ENCODE data around the gene CHRNA9.

The CHRNA9 gene

DNA sequence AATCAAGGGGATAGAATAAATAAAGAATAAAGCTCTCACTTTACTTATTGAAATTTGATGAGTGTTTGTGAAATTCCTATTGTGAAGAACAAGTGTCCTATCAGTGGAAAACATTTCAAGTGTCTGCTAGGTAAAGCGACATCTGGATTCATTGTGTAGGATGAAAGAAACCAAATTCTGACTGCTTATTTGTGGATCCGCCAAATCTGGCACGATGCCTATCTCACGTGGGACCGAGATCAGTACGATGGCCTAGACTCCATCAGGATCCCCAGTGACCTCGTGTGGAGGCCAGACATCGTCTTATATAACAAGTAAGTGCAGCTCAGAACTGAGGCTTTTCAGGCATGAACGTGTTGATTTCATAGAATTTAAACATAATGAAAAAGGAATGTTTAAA is 1.9 kb downstream of the CHRNA9 start:
- TF ChIP-seq, protein P1, sequence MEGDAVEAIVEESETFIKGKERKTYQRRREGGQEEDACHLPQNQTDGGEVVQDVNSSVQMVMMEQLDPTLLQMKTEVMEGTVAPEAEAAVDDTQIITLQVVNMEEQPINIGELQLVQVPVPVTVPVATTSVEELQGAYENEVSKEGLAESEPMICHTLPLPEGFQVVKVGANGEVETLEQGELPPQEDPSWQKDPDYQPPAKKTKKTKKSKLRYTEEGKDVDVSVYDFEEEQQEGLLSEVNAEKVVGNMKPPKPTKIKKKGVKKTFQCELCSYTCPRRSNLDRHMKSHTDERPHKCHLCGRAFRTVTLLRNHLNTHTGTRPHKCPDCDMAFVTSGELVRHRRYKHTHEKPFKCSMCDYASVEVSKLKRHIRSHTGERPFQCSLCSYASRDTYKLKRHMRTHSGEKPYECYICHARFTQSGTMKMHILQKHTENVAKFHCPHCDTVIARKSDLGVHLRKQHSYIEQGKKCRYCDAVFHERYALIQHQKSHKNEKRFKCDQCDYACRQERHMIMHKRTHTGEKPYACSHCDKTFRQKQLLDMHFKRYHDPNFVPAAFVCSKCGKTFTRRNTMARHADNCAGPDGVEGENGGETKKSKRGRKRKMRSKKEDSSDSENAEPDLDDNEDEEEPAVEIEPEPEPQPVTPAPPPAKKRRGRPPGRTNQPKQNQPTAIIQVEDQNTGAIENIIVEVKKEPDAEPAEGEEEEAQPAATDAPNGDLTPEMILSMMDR (IDR thresholded peaks at IDR 0.05): no peak

DNA sequence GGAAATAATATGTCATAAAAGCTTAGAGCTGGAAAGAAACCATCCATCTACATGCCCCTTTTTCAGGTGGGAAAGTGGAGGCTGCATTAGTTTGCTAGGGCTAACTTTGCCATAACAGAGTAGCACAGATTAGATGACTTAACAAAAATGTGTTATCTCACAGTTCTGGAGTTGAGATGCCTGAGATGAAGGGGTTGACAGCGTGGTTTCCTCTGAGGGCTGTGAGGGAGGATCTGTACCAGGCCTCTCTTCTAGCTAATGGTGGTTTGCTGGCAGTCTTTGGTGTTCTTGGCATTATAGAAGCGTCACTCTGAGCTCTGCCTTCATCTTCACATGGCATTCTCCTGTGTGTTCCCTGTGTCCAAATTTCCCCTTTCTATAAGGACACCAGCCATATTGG is 2.4 kb downstream of the CHRNA9 start:
- TF ChIP-seq, protein P1 (IDR thresholded peaks at IDR 0.05): no peak

DNA sequence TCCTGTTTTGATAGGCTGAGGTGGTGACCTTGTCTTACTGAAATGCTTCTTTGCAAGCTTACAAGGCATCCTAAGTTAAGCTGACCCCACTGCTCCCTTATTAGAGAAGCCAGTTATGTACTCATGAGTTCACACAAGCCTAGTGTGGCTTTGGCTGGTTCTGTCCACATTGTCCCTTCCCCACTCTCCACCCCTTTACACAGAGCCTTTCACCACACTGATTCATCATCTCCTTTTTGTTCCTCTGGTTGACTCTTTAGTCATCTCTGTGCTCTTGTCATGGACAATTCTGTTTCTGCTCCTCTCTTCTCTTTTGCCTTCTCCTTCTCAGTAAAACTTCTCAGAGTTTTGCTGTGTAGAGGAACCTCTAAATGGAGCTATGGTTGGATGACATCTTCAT is 4.9 kb downstream of the CHRNA9 start:
- TF ChIP-seq, protein P1 (IDR thresholded peaks at IDR 0.05): no peak

DNA sequence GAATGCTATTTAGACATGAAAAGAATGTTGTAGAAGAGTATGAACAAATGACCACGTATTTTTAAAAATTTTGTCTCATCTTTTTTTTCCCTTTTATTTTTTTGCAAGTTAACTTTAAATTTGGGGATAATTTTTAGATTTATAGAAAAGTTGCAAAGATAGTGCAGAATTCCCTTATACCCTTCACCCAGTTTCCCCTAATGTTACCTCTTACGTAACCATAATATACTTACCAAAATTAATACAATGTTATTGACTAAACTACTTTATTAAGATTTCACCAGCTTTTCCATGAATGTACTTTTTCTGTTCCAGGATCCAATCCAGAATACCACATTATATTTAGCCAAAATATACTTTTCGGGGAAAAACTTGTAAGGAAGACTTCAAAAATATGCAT is 12.3 kb downstream of the CHRNA9 start:
- TF ChIP-seq, protein P1 (IDR thresholded peaks at IDR 0.05): no peak

DNA sequence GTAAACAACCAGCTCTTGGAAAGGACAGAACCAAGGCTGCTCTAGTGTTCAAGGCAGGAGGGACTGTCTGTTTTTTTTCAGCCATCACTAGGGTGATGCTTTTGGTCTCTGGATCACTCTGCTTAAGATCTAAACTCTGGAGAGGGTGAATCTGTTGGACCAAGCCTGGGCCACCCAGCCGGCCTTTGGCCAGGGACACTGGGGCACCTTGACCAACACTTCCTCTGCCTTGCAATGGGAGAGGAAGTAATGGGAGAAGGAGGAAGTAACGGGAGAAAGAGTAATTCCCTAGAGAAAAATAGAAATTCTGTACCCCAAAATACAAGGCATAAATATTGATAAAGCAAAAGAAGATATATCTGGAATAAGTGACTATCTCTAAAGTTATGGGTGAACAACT is 12.9 kb downstream of the CHRNA9 start:
- TF ChIP-seq, protein P1 (IDR thresholded peaks at IDR 0.05): no peak

DNA sequence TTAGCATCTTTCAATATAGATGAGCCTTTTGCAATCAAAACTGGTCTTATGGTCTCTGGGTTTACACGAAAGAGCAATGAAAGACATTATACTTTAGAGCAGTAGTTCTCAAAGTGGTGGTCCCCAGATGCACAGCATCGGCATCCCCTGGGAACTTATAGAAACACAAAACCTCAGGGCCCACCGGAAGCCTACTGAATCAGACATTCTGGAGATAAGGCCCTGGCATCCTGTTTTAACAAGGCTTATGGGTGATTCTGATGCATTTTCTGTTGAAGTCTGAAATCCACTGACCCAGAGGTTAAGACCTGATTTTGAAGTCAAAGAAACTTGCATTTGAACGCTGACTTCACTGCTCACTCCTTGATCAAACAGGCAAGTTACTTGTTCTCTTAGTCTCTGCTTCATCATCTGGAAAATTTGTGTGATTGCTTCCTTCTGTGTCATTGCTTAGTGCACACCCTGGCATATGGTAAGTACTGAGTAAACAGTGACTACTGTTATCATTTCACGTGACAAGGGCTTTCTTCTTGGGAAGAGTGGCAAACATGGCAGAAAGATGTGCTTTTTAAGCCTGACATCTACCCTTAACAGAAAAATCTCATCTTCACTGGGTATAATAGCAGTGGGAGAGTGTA is 14.5 kb downstream of the CHRNA9 start:
- TF ChIP-seq, protein P1 (IDR thresholded peaks at IDR 0.05): no peak

DNA sequence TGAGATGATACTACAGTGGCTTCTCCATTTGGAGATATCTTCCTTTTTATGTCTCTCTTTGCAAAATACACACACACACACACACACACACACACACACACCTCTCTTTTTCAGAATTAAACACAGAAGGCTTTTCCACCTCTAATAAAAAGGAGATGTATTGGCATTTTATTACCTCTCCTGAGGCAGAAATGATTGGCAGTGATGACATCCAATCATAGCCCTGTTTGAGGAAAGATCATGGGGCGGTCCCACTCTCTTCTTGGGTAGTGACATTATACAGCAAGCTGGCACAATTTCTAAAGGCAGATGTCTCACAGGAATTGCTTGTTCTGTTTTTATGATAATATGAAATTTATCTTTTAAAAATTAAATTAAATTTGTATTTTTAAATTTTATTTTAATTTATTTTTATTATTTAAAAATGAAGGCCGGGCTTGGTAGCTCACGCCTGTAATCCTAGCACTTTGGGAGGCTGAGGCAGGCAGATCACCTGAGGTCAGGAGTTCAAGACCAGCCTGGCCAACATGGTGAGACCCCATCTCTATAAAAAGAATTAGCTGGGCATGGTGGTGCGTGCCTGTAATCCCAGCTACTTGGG is 15.6 kb downstream of the CHRNA9 start:
- TF ChIP-seq, protein P1 (IDR thresholded peaks at IDR 0.05): no peak
